Stimulated activated CD4-positive, alpha-beta T cell treated with anti-CD3 and anti-CD28 coated beads, Interleukin-4, amount 100 ng/mL, for 48 hours (primary cell): ENCODE measurements around the gene MYT1.

Source experiments
- DNase-seq, 2 donors: peaks; one replicate each; pipeline ENCODE4 v3.0.0-alpha.2; 2020; ENCODE audit warnings: low read depth in 2 of 2

Gene MYT1

DNA sequence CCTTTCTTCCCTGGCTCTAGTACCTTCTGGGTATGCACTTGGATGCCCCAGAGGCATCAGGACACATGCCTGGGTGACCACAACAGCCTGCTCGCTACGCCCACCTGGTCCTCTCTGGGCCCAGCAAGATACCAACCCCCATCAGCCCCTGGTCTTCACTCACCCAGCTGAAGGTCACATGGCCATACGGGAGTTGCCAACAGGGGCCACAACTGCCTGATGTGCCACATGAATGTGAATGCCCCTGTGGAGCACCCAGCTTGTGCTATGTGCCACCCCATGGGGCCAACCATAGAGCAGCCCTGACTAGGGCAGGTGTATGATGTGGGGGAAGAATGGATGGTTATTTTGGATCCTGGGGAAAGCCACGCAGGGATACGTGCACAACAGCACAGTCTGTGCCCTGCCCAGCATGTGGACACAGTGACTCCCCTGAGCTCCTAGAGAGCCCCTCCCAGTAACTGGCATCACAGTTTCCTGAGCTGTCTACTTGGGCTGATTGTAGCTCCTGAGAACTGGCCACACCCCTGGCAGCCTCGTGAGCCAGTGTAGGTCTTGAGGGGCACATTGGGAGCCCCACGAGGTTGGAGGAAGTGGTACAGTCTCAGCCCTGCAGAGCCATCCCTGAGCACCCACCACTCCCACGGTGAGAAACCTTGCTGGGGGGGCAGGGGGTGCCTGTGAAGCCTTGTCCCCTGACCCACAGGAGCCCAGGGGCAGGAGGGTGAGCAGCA, 80.8 kb downstream of the MYT1 start:
- DNase-seq, result no peak

DNA sequence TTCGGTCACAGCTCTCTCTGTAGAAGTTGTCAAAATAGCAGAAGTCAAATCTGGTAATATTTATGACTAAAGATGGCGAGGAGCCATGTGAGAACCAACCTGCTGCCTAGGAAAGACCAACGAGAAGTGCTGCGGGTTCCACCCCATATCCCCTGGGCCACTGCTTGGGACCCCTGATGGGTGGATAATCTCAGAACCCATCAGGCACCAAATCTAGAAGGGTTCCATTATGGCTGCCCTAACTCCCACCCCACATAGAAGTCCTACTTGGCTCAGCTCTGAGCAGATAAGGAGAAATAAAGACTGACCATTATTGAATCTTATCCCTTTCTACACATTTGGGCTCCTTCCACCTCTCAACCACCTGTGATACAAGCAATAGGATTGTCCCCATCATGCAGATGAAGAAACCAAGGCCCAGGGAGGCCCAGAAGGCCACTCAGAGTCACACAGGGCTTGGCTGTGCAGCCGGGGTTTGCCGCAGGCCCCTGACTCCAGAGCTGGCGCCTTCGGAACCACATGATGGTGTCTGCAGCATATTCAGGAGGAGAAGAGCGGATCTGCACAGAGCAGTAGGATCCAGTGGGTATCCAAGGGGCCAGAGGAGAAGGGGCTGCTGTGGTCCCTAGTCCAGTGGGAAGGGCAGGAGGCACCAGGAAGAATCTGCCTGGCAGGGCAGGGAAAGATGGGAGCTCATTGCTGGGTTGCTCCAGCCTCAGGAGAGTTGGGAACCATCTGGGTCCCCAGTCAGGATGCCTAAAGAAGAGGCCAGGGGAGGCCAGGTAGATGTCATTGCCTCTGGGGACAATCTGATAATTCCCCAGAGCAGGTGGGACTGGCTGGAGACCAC, 81.7 kb downstream of the MYT1 start:
- no peak for DNase-seq

DNA sequence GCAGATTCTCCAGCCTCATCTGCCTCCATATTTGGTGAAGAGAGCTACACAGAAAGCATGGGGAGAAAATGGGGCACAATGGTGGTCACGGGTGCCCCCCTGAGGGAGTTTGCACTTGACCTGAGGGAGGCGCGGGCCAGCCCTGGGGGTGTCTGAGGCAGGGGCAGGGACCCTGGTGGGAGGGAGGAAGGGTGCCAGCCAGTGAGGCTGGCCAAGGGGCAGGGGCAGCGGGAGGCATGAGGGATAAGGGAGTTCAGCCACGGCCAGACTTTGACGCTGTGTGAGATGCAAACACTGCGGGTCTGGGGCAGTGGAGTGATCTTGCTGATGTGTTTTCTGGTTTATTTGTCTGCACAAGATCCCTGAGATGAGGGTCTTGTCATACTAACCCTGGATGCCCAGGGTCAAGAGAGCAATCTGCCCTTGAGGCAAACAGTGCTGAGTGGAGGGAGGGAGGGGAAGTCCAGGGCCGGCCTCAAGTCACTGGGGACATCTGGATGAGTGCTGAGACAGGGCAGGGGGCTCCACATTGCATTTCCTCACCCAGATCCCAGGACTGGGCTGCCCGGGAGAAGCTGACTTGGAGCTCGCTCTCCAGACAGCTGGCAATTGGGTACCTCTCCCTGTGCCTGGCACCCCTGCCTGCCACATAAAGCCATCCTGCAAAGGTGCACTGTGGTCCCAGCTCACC, 82.5 kb downstream of the MYT1 start:
- DNase-seq, result no peak

DNA sequence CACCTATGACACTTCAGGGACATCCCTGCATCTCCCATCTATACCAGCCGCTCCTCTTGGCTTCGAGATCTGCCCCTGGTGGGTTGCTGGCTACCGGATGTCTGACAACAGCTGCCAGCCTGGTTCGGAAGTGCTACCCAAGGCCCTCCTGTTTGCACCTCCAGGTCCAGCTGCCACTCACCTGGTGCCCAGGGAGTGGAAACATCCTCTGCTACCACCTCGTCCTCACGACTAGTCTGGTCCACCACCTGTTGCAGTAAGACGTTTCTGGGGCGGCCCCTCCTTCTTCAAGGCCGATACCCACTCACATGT, 83.0 kb downstream of the MYT1 start:
- DNase-seq, result no peak

DNA sequence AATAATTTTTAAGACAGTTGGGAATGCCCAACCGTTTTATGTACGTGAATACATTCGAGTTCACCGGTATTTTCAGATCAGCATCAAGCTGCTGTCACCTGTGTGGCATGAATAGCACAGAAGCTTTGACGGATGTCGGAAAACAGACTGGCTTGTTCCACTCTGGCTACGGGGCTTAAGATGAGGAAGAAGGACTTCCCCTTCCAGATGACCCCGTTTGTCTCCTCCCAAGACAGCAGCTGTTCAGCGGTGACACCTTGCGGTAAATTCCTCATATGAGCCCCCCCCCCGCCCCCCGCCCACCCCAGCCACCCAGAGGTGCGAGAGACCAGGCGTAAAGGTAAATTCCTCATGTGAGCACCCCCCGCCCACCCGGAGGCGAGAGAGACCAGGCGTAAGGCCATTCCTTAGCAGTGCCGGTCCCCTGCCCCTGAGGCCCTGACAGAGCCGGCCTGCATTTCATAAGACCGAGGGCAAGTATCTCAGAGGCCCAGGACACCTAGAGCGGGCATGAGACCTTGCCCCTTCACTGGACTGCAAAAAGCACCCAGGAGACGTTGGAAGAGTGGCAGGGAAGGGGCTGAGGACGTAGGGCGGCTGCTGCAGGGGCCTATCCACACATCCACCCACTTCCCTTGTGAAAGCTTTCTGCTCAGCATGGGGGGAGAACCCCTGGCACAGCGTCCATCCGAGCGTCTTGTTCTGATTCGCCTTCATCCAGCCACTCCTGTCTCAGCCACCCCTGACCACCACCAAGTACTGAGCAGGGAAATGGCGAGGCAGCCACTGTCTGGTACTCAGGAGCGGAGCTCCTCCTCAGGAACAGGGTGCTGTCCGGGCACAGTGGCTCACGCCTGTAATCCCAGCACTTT, 84.0 kb downstream of the MYT1 start:
- no peak for DNase-seq

DNA sequence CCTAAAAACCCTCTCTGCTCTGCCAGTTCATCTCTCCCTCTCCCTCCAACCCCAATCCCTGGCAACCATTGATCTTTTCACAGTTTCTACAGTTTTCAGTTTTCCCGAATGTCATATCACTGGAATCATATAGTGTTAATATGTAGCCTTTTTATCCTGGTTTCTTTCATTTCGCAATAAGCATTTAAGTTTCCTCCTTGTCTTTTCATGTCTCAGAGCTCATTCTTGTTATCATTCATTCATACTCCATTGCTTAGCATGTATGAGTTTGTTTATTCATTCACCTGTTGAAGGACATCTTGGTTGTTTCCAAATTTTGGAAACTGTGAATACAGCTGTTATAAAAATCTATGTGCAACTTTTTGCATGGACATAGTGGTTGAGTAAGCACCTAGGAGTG, 85.8 kb downstream of the MYT1 start:
- DNase-seq, result no peak

DNA sequence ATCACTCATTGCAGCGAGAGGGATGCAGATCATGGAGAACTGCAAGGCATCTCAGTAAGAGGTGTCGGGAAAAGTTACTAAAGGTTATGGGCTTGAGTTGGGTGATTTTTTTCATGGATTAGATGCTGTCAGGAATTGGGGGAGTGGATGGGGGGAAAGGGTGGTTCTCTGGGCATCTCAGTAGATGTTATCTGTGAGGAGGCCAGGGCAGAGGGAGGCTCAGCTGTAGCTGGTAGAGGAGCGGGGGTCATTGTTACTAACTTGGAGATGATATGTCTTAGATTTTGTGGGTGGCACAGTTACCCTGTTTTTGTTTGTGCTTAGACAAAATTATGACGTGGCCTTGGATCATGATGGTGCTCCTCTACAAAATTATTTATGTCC, 88.7 kb downstream of the MYT1 start:
- DNase-seq, result no peak

DNA sequence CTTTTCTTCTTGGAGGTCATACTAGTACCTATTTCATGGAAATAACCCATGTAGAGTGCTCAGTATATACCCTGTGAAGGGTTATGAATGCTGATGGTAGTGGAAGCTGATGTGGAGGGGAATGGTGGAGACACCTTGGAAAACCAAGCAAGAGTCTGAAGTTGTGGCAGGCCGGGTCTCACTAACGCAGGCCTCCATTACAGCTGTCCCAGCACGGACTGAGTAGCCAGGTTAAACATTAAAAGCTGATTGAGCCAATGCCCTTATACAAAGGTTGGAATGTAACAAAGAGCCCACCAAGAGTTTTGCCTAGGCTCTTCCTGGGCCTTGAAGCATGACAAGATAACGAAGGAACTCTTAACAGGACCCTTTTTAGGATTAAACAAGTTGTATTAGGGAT, 89.2 kb downstream of the MYT1 start:
- no peak for DNase-seq

DNA sequence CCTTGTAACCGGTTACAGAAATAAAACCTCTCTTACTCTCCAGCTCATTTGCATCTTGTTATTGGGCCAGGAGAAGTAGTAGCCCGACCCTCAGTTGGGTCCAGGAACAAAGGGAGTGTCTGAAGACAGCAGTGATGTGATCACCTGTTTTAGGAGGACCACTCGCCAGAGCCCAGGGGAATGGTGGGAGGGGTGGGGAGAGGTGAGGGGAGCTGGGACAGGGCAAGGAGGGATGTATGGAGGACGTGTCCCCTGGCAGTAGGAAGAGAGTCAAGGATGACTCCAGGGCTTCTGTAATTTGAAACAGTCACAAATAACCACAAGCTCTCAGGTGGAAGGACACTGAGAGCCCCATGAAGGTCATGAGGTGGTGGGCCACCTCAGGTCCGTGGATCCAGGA, 89.9 kb downstream of the MYT1 start:
- no peak for DNase-seq

DNA sequence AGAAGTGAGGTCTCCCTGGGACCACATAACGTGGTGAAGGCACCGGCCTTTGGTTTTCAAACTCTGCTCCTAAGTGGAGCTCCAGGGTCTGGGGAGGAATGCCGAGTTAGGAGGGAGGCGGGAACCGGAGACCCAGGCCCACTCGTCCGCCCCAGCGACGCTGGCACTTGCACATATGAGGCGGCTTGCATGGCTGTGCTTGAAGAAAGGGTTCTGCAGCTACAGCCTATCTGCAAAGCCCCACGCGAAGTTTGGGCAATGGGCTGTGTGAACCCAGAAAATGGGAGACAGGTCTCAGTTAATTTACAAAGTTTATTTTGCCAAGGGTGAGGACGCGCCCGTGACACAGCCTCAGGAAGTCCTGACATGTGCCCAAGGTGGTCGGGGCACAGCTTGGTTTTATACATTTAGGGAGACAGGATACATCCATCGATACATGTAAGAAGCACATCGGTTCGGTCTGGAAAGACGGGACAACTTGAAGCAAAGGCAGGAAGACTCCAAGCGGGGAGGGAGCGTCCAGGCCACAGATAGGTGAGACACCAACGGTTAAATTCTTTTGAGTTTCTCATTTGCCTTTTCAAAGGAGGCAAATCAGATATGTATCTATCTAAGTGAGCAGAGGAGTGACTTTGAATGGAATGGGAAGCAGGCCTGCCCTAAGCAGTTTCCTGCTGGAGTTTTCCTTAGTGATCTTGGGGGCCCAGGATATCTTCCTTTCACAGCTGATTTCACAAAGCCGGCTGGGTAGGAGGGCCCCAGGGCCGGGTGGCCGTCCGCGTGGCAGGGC, 90.5 kb downstream of the MYT1 start:
- DNase-seq, result no peak

DNA sequence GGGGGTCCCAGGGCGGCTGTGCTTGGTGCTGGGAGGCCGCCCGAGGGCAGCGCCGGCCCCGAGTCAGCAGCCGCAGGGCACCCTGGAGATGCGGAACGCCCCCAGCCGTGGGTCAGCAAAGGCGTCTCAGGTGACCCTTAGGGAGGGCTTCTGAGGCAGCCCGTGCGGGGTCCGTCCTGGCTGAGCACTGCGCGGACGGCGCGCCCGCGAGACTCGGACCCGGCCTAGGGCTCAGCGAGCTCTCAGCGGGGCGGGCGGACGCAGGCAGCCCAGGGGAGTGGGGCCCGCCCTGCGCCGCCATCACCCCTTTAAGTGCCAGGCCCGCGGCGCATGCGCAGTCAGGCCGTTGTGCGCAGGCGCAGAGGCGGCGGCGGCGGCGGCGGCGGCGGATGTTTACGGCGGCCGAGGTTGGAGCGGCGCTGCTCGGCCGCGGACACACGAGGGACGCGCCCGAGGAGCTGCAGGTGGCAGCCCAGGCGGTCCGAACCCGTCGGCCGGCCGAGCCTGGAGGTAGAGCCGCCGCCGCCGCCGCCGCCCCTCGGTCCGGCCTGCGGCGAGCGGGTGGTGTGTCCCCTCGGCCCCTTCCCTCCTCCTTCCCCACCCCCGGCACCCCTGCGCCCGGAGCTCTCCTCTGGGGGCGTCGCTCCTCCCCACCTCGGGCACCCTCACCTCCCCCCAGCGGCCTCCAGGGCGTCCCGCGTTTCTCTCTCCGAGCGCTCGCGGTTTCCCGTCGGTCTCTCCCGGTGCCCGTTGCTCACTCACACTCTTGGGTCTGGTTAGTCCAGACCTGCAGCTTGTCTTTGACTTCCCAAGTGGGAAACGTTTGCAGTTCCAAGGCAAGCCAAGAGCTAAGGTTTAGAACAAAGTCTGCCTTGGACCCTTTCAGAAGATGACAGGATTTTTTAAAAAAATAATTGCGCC, 91.4 kb downstream of the MYT1 start, which contains the start of gene PCMTD2:
PCMTD2 (plus strand) TSS at position 388 of the 921 bp plus-strand sequence. CDS start 4,218 bp downstream, outside the sequence.
- DNase-seq, result peak; percentile 77 to 82

DNA sequence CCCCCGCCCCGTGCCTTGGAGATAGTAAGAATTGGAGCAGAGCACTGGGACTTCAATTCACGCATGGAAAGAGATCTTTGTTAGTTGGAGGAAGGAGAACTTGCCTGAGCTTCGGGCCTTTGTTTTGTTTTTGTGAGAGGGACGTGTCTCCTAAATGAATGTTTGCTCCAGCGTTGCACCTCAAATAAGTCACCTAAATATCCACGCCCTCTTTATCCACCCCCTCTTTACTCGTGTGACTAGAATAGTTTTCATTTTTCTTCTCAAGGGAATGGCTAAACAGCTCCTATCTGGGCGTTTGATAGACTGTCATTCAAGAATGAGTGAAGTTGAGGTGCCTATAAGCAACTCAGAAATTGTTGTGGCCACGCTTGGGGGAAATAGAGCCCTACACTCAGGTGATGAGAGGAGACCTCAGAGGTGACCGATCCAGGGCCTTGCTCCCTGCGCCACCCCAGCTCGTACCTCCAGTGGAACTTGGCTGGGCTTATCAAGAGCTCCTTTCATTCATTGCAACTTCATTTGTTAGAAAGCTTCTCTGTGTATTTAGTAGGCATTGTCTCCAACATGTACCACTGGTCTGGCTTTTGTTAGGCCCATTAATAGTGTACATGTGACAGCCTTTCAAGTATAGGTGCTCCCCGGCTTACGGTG, 92.2 kb downstream of the MYT1 start:
- DNase-seq, result no peak

DNA sequence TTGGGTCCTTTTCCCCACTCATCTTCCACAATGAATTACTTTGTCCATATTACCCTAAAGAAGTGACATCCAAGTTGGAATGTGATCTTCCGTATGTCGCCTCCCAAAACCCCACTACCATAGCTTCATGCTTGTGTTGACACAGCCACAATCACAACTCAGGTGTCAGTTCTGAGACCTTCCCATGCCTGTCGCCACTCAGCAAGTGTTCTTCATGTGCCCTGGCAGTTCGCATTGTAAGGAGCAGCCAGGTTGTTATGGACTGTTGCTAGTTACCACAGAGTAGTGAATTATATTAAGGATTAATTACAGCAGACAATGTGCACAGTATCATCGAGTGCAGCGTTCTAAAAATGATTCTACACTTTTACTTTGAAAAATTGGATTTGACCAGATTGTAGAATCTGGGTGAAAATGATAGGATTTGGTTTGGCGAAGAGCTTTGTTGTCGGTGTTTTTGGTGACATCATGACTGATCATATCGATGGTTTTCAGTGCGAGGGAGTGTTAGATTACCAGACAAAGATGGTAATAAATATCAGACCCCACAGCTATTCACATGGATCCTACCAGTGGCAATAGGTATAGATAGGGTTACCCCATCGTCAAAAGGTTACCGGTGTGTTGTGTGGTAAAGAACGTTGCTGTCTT, 93.0 kb downstream of the MYT1 start:
- no peak for DNase-seq

DNA sequence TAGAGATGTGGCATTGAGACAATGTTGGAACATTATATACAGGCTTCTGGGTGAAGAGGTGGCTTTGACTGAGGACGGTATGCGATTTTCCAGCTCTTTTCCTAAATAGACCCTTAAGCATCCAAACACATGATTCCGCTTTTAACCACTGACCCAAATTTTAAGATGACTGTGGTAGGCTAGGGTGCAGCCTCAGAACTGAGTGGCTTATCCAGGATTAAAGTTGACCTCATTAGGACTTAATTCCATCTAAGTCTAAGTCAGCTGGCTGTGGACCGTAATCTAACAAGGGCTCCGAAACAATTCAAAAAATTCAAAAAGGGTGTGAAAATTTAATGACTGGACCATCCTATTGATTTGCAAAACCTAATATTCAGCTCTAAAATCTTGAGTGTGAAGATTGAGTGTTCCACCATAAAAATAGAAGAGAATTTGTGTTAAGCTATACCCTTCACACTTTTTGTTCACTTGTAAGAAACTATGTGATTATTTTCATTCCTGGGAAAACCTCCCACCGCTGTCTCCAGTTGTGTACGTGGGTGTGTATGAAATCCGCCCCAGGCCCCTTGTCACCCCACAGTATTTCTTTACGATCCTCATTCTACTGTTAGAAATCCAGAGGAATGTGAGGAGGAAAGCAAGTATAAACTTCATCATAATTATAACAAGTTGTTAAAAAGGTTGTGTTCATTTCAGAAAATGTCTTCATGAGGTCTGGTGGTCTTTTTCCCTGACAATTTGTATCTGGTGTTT, 94.0 kb downstream of the MYT1 start:
- DNase-seq, result no peak

DNA sequence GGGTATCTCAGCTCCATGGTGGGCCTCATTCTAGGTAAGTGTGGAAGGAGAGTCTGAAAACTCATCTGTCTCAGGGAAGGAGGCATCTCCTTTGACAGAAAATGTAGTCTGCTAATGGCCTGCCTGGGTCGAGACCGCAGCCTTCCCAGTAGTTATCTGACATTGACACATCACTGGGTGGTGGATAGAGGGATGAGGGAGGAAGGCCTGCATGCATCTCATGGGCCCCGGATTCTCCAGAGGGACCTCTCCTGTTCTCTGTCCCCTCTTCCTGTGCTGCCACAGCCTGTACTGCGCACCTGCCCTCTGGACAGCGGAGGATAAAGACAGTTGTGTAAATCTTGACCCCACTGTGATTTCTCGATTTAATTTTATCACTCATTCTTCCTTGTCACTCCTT, 96.0 kb downstream of the MYT1 start:
- no peak for DNase-seq

DNA sequence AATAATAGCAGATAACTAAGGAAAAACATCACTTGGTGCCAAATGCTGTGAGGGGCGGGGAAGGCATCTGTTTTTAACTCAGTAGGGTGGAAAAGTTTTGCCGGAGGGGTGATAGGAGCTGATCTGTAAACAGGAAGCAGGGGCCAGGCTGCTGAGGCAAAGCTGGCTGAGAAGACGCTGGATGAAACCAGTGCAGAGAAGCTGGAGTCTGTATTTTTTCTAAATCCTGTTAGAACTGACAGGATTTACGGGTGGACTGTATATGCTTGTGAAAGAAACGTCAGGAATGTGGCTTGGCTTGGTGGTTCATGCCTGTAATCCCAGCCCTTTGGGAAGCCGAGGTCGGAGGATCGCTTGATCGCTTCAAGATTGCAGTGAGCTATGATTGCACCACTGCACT, 96.9 kb downstream of the MYT1 start:
- no peak for DNase-seq

DNA sequence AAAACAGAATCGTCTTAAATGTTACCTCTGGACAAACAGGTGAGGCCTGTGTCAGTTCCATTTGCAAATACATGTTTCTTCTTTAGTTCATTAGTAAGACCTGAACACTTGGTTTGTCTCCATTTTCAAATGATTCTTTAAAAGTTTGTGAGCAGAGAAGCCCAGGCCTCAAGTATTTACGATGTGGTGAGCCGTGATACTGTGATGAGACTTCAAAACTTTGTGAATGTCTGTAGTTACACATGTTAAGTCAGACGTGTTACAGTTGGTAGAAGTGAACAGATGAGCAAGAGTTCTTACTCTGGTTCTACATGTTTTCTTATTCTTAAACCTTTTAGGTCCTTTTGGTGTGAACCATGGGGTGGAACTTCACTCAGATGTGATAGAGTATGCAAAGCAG, 99.8 kb downstream of the MYT1 start:
- DNase-seq, result no peak

DNA sequence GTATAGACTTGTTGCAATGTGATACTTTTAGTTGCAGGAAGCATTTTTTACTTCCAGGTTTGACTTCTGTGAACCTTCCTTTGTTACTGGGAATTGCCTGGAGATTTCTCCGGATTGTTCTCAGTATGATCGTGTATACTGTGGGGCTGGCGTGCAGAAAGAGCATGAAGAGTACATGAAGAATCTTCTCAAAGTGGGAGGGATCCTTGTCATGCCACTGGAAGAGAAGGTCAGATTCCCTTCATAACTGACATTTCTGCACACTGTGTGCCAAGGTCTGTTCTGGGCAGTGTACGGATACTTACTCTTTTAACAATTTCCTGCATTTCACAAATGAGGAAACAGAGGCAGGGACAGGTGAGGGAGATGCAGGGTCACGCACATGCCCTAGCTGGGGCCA, 100.9 kb downstream of the MYT1 start:
- DNase-seq, result no peak
